ENCODE measurements around the gene SLC25A44.
"Not testable (repeated sequence)": the region's sequence is repeated elsewhere in the genome, so short reads cannot be mapped to it uniquely, and the experiment has no call there.

SLC25A44 gene

DNA sequence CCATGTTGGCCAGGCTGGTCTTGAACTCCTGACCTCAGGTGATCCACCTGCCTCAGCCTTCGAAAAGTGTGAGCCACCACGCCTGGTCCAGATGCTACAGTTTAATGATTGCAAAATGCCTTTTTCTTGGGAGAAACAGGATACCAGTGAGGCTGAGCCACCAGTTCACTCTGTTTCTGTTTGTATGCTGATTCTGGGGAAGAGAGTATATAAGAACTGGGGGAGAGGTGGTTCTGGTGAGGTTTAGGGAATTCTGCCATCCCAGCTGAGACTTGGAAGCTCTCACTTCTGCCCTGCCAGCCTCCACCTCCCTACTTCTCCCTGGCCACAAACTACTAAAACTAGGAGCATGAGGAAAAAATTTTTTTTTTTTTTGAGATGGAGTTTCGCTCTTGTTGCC lies 10.8 kb downstream of the SLC25A44 start:
- no peak for DNase-seq (ENCODE audit: low read depth, low spot score)

DNA sequence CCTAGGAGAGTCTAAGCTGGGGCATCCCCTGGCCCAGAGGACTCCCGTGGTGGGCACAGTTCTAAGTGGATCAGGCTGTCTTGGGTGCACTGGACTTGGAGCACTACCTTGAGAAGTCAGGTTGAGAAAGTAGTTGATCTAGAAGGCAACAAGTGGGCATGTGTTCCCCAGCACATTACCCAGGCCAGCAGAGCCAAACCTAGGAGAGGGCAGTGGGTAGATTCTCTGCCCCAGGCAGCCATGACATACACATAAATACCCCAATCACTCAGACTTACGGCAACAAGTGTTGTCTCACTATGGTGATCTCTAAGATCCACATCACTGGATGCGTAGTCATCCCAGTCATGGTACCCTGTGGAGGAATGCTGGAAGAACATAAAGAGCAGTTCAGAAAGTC lies 17.3 kb downstream of the SLC25A44 start:
- DNase-seq (ENCODE audit: low read depth, low spot score), result no peak

DNA sequence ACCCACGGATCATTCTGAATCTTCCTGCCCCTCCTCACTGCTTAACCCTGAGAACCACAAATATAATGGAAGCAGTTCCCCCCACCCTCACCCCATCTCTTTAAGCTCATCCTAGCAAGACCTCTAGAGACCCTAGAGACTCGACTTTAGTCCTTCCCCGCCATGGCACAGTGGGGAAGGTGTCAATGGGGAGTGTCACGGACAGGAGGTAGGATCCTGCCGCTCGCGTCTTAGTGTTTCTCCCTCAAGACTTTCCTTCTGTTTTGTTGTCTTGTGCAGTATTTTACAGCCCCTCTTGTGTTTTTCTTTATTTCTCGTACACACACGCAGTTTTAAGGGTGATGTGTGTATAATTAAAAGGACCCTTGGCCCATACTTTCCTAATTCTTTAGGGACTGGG lies 18.2 kb downstream of the SLC25A44 start:
- no peak for DNase-seq (ENCODE audit: low read depth, low spot score)

DNA sequence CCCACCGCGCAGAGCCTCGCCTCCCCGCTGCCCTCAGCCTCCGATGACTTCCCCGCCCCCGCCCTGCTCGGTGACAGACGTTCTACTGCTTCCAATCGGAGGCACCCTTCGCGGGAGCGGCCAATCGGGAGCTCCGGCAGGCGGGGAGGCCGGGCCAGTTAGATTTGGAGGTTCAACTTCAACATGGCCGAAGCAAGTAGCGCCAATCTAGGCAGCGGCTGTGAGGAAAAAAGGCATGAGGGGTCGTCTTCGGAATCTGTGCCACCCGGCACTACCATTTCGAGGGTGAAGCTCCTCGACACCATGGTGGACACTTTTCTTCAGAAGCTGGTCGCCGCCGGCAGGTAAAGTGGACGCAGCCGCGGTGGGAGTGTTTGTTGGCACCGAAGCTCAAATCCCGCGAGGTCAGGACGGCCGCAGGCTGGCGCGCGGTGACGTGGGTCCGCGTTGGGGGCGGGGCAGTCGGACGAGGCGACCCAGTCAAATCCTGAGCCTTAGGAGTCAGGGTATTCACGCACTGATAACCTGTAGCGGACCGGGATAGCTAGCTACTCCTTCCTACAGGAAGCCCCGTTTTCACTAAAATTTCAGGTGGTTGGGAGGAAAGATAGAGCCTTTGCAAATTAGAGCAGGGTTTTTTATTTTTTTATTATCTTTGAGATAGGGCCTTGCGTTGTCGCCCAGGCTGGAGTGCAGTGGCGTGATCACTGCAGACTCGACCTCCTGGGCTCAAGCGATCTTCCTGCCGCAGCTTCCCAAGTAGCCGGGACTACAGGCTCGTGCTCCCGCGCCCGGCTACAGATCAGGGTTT lies 19.1 kb downstream of the SLC25A44 start, which contains the start of gene PMF1:
PMF1 (plus strand) TSS at position 175 of the 811 bp plus-strand sequence; CDS start at position 184, 9 bp downstream.
- DNase-seq (ENCODE audit: low read depth, low spot score), result peak; percentile 94

DNA sequence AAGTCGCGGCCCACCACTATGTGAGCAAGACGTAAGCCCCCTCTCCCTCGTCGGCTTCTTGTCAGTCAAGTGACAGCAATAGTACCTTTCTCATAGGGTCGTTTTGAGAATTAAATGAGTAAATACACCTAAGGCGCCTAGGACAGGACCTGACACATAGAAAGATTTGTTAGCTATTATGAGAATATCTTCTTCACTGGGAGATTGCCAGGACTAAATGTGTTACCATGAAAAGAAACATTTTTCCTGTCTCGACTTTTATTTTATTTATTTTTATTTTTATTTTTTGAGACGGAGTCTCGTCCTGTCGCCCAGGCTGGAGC lies 19.7 kb downstream of the SLC25A44 start:
- no peak for DNase-seq (ENCODE audit: low read depth, low spot score)

DNA sequence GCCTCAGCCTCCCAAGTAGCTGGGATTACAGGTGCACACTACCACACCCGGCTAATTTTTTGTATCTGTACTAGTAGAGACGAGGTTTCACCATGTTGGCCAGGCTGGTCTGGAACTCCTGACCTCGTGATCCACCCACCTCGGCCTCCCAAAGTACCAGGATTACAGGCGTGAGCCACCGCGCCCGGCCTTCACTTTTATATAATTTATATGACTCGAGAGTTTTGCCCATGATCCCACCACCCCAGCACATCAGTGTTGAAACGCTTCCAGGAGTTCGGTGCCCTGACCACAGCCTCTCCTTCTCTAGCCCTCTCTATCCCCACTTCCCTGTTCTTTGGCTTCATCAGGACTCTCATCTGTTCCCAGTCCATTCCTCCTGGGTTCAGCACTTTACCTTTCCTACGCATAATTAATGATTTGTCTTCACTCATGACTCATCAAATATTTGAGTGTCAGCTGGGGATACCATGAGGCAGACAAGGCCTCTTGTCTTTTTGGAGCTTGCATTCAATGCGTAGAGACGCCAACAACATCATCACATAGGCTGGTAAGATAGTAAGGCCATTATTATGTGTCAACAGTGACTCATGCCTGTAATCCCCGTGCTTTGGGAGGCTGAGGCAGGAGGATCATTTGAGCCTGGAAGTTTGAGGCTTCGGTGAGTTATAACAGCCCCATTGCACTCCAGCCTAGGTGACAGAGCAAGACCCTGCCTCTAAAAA lies 20.3 kb downstream of the SLC25A44 start:
- no peak for DNase-seq (ENCODE audit: low read depth, low spot score)

DNA sequence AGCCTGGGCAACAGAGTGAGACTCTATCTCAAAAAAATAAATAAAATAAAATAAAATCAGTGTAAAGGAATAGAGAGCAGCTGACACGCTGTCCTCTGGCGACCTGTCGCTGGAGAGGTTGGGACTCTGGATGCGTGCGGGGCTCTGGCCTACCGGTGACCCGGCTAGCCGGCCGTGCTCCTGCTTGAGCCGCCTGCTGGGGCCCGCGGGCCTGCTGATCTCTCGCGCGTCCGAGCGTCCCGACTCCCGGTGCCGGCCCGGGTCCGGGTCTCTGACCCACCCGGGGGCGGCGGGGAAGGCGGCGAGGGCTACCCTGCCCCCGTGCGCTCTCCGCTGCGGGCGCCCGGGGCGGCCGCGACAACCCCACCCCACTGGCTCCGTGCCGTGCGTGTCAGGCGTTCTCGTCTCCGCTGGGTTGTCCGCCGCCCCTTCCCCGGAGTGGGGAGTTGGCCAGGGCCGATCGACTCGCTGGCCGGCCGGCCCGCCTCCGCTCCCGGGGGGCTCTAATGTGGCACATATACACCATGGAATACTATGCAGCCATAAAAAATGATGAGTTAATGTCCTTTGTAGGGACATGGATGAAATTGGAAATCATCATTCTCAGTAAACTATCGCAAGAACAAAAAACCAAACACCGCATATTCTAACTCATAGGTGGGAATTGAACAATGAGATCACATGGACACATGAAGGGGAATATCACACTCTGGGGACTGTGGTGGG lies 22.6 kb downstream of the SLC25A44 start:
- not testable (repeated sequence) for DNase-seq (ENCODE audit: low read depth, low spot score)

DNA sequence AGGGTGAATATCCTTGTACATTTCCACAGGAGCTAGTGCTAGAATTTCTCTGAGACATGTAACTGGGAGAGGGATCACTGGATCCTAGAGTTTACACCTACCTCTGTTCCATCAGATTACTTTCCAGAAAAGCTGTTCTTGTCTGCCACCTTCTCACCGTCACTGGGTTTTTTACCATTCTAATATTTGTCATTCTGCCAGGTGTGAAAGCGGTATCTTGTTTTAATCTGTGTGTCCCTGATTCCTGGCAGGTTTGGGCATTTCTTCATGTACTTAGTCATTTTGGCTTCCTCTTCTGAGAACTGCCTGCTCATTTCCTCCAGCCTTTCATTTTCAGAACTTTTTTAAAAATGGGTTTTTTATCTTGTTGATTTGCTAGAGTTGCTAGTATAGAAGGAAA lies 24.0 kb downstream of the SLC25A44 start:
- no peak for DNase-seq (ENCODE audit: low read depth, low spot score)

DNA sequence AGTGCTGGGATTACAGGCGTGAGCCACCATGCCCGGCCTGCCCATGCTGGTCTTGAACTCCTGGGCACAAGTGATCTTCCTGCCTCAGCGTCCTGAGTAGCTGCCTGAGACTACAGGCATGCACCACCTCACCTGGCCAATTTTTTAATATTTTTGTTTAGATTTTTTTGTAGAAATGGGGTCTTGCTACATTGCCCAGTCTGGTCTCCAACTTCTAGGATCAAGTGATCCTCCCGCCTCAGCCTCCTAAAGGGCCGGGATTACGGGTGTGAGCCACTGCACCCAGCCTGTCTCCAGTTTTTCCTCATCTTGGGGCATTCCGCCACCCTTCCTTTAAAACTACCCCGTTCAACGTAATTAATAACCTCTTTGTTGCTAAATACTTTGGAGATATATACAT lies 26.3 kb downstream of the SLC25A44 start:
- no peak for DNase-seq (ENCODE audit: low read depth, low spot score)

DNA sequence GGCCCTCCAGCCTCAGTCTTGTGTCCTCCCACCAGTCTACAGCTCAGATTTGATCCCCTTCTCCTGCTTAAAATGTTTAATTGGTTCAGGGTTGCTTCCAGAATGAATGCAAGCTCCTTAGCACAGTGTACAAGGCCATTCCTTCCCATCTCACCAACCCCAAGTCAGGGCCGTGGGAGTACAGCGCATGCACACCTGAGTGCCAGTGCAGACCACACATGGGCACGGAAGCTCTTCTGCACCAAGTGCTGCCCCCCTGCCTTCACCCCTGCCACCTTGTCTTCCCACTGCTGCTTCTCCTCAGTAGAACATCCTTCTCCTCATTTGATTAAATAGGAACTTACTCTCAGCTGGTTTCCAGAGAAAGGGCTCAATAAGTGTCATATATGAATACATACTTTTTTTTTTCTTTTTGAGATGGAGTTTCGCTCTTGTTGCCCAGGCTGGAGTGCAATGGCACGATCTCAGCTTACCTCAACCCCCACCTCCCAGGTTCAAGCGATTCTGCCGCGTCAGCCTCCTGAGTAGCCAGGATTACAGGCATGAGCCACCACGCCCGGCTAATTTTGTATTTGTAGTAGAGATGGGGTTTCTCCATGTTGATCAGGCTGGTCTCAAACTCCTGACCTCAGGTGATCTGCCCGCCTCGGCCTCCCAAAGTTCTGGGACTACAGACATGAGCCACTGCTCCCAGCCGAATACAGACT lies 28.2 kb downstream of the SLC25A44 start:
- DNase-seq (ENCODE audit: low read depth, low spot score), result no peak

DNA sequence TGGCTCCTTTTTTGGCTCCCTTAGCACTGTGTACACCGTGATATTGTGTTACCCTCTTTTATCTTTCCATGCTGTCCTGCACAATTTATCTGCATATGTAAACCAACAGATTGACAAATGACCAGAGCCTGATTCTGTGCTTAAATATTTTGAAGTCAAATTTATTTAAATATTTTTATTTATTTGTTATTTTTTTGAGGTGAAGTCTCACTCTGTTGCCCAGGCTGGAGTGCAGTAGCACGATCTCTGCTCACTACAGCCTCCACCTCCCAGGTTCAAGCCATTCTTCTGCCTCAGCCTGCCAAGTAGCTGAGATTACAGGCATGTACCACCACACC lies 31.7 kb downstream of the SLC25A44 start:
- no peak for DNase-seq (ENCODE audit: low read depth, low spot score)

DNA sequence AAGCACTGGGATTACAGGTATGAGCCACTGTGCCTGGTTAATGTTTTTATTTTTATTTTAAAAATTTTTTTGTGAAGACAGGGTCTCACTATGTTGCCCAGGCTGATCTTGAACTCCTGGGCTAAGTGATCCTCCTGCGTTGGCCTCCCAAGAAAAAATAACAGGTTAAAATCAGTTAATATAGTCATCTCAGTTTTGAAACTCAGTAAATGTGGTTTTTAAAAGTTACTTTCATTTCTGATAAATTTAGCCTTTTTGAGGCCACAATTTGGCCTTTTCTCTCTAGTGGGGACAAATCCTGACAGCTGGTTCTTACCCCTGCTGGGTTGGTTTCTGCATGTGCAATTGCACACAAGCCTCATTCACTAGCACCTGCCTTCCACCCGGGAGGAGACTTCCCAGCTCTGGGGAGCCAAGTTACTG lies 32.2 kb downstream of the SLC25A44 start:
- no peak for DNase-seq (ENCODE audit: low read depth, low spot score)

DNA sequence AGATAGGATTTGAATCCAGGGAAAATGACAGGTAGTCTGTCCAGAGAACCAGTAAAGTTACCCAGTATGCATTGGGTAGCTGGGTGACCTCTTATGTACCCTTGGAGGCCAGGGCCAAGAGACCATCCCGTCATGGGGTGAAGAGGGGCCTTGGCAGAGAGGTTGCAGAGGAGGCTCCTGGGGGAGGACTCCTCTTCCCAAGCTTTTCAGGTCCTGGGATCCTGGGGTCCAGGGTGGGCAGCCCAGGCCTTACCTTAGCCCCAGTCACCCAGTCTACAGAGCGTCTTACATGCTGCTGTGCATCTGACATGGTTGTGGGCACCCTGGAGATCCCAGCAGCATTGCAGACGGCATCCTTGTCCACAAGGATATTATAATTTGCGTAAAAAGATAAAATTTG lies 32.9 kb downstream of the SLC25A44 start:
- no peak for DNase-seq (ENCODE audit: low read depth, low spot score)

DNA sequence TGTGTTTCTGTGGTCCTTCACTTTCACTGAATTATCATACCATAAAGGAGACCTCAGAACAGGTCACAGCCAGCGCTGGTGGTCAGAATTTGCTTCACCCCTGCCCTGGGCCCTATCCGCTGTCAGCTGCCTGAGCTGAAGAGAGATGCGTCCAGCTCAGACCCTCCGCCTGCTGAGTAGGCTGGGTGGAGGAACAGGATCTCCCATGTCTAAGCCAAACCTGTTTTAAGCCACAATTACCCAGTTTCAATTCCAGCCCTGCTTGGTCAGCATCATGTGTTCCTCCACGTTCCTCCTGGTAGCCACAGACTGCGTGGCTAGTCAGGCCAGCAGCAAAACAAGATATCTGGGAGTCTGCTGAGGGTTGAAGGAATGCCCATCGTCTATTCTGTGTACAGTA lies 34.6 kb downstream of the SLC25A44 start:
- no peak for DNase-seq (ENCODE audit: low read depth, low spot score)

DNA sequence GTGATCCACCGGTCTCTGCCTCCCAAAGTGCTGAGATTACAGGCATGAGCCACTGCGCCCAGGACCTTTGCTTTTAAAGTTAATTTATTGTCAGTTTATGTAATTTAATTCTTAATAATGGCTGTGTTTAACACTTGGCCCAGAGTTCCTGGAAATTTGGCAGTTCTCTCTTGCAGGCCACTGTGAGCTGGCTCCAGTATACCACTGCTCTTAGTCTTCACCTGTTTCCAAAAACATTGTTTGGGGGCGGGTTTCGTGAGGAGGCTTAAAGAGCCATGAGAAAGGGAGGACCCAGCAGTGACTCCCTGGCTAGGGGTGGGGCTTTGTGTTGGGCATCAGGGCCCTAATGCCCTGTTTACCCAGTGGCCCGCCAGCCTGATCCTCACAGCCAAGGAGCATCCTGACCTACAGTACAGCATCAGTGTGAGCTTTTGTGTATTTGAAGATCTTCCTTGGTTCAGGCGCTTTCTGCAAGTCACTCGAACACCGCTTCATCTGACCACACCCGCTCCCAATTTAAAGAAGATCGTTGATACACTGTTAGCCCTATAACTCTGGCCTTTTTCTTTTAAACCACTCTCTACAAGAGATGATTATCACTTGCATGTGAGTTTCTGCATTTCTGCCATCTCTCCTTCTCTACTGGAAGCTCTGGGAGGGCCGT lies 36.0 kb downstream of the SLC25A44 start:
- no peak for DNase-seq (ENCODE audit: low read depth, low spot score)

DNA sequence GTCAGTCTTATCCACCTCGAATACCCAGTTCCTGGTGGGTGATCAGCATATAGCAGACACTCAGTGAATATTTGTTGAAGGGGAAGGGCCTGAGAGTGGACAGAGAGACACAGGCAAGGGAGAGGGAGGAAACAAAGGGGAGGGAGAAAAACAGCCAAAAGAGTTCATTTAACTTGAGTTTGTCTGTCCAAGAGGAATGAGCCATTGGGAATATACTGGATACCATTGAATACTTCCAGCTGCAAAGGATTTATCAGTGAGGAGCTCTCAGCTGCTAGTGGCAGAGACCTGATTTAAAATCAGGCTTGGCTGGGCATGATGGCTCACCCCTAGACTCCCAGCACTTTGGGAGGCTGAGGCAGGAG lies 36.6 kb downstream of the SLC25A44 start:
- no peak for DNase-seq (ENCODE audit: low read depth, low spot score)

DNA sequence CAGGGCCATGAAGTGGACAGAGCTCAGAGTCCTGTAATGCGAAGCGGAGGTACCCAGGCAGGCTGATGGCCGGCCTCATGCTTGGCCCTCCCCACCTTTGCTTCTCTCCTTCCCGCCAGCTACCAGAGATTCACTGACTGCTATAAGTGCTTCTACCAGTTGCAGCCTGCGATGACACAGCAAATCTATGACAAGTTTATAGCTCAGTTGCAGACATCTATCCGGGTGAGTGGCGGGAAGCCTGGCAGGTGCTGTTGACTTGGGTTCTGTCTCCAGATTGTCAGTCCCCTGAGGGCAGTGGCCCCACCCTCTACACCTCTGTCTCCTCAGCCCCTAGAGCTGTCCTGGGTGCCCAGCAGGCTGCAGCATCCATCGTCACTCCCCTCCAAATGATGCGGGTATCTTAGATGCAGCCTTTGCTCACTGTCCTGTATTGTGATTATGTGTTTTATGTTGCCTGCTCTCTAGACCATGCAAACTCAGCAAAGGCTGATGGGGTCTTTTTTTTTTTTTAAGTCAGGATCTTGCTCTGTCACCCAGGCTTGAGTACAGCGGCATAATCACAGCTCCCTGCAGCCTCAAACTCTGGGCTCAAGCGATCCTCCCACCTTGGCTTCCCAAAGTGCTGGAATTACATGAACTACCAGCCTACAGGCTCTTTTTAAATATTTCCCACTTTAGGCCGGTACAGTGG lies 38.4 kb downstream of the SLC25A44 start:
- no peak for DNase-seq (ENCODE audit: low read depth, low spot score)

DNA sequence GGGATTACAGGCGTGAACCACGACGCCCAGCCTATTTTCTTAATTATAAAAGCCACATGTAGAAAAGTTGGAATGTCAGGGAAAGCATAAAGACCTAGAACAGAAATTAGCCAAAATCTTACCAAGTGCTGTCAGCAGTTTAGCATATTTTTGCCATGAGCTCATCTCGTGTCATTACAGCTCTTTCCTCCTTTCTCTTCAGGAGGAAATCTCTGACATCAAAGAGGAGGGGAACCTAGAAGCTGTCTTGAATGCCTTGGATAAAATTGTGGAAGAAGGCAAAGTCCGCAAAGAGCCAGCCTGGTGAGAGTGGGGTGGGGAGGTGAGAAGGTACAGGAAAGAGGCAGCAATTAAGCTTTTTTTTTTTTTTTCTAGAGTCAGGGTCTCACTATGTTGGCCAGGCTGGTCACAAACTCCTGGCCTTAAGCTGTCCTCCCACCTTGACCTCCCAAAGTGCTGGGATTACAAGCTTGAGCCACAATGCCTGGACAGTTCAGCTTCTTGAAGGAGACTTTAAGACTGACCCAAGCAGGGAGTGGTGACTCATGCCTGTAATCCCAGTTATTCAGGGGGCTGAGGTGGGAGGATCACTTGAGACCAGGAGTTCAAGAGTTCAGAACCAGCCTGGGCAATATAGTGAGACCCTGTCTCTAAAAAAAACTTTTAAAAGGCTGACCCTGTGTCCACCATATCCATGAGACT lies 39.7 kb downstream of the SLC25A44 start:
- no peak for DNase-seq (ENCODE audit: low read depth, low spot score)

DNA sequence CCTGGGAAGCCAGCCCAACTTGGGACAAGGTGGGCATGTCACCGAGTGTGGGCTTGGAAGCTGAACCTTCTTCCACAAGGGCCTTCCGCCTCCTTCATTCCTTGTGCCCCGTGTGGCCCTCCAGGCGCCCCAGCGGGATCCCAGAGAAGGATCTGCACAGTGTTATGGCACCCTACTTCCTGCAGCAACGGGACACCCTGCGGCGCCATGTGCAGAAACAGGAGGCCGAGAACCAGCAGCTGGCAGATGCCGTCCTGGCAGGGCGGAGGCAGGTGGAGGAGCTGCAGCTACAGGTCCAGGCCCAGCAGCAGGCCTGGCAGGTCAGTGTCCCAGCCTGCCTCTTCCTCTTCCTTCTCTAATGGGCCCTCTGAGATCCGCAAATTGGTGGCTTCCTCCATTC lies 42.3 kb downstream of the SLC25A44 start:
- DNase-seq (ENCODE audit: low read depth, low spot score), result no peak

DNA sequence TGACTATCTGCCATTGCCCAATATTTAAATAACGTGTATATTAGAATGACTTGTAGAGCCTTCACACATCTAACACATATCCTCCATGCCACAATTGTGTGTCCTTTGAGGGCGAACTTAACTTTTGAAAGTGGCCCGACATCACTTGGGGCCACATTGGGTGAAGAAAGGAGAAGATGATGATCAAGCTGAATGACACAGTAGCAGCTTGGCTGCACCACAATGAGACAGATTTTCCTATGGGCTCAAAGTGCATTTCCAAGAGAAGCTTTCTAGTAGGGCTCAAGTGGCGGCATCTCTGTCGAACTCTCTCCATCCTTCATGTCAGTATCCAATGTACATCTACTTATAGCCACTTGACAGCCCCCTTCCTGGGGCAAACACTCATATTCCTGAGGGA lies 44.3 kb downstream of the SLC25A44 start:
- no peak for DNase-seq (ENCODE audit: low read depth, low spot score)

Measured in activated naive CD8-positive, alpha-beta T cell treated with anti-CD3 and anti-CD28 coated beads, Interleukin-2, amount 50 U/mL, for 16 hours (primary cell).